Mesenchymal stem cell (in vitro differentiated cells and primary cell): ENCODE measurements around the gene LCLAT1.

Source experiments
- DNase-seq: peaks from one replicate; pipeline ENCODE4 v3.0.0-alpha.2; 2013
- H2AFZ ChIP-seq: one replicate; pipeline ENCODE4 v1.6.1; 2013; ENCODE audit warnings: low read depth, mild to moderate bottlenecking, control low read depth, inconsistent platforms, low read length, moderate library complexity
- H2AK5ac ChIP-seq: 2 replicates; pipeline ENCODE4 v1.6.1; 2013; ENCODE audit warnings: low read length, moderate library complexity, mild to moderate bottlenecking, inconsistent platforms; ENCODE audit not compliant: severe bottlenecking
- H2BK120ac ChIP-seq: one replicate; pipeline ENCODE4 v1.6.1; 2013; ENCODE audit warnings: low read depth, mild to moderate bottlenecking, inconsistent platforms, low read length, moderate library complexity
- H2BK12ac ChIP-seq, 2 experiments: one replicate each; pipeline ENCODE4 v1.6.1; 2013; ENCODE audit warnings: inconsistent platforms in 2 of 2, low read length in 2 of 2, mild to moderate bottlenecking in 2 of 2, moderate library complexity in 2 of 2, control low read depth in 1 of 2
- H2BK15ac ChIP-seq: one replicate; pipeline ENCODE4 v1.6.1; 2013; ENCODE audit warnings: mild to moderate bottlenecking, low read depth, inconsistent platforms; ENCODE audit not compliant: poor library complexity, severe bottlenecking
- H2BK5ac ChIP-seq: 2 replicates; pipeline ENCODE4 v1.6.1; 2013; ENCODE audit warnings: low read depth, mild to moderate bottlenecking, low read length, control low read depth, inconsistent platforms; ENCODE audit not compliant: poor library complexity, severe bottlenecking
- H3K14ac ChIP-seq, 2 experiments: one replicate each; pipeline ENCODE4 v1.6.1; 2013; ENCODE audit warnings: inconsistent platforms in 2 of 2, low read length in 2 of 2, control low read depth in 1 of 2, mild to moderate bottlenecking in 1 of 2, moderate library complexity in 1 of 2
- H3K18ac ChIP-seq, 2 experiments: one replicate each; pipeline ENCODE4 v1.6.1; 2013; ENCODE audit warnings: inconsistent platforms in 2 of 2, low read length in 2 of 2, control low read depth in 1 of 2, low read depth in 1 of 2, mild to moderate bottlenecking in 1 of 2
- H3K23ac ChIP-seq, 2 experiments: one replicate each; pipeline ENCODE4 v1.6.1; 2013; ENCODE audit warnings: inconsistent platforms in 2 of 2, low read length in 2 of 2, mild to moderate bottlenecking in 2 of 2, moderate library complexity in 2 of 2, control low read depth in 1 of 2
- H3K27ac ChIP-seq: 2 replicates; pipeline ENCODE4 v1.5.1; 2013; ENCODE audit warnings: mild to moderate bottlenecking, moderate library complexity, low read length, control low read depth, inconsistent platforms; ENCODE audit not compliant: poor library complexity, severe bottlenecking
- H3K27me3 ChIP-seq, 2 experiments: 2 replicates each; pipeline versions ENCODE4 v1.6.1 to v1.7.0; 2013; ENCODE audit warnings: low read length in 2 of 2, mild to moderate bottlenecking in 2 of 2, moderate library complexity in 2 of 2, control low read depth in 1 of 2, inconsistent platforms in 1 of 2; ENCODE audit not compliant: control insufficient read depth in 1 of 2, insufficient read depth in 1 of 2
- H3K36me3 ChIP-seq, 2 experiments: 2 replicates each; pipeline versions ENCODE4 v1.6.1 to v1.7.0; 2013; ENCODE audit warnings: low read length in 2 of 2, control low read depth in 1 of 2, inconsistent platforms in 1 of 2, low read depth in 1 of 2, mild to moderate bottlenecking in 1 of 2; ENCODE audit not compliant: insufficient read depth in 2 of 2, control insufficient read depth in 1 of 2
- H3K4ac ChIP-seq, 2 experiments: one replicate each; pipeline ENCODE4 v1.6.1; 2013; ENCODE audit warnings: inconsistent platforms in 2 of 2, low read length in 2 of 2, mild to moderate bottlenecking in 2 of 2, moderate library complexity in 2 of 2, control low read depth in 1 of 2, low read depth in 1 of 2
- H3K4me1 ChIP-seq: 2 replicates; pipeline ENCODE4 v1.6.1; 2013; ENCODE audit warnings: low read depth, low read length, control low read depth; ENCODE audit not compliant: control insufficient read depth, insufficient read depth
- H3K4me2 ChIP-seq: 2 replicates; pipeline ENCODE4 v1.6.1; 2013; ENCODE audit warnings: low read length, mild to moderate bottlenecking, inconsistent platforms; ENCODE audit not compliant: poor library complexity, severe bottlenecking
- H3K4me3 ChIP-seq, 2 experiments: 2 replicates each; pipeline versions ENCODE4 v1.5.1 to v1.7.0; 2013; ENCODE audit warnings: low read length in 2 of 2, mild to moderate bottlenecking in 2 of 2, control low read depth in 1 of 2, low read depth in 1 of 2; ENCODE audit not compliant: insufficient read depth in 1 of 2
- H3K79me1 ChIP-seq: replicated peaks from 2 replicates; pipeline ENCODE4 v1.6.1; 2013; ENCODE audit warnings: mild to moderate bottlenecking, control low read depth, low read length, inconsistent platforms; ENCODE audit not compliant: poor library complexity, severe bottlenecking
- H3K9ac ChIP-seq: 2 replicates; pipeline ENCODE4 v1.7.0; 2013; ENCODE audit warnings: mild to moderate bottlenecking, low read length, moderate library complexity
- H3K9me3 ChIP-seq: 2 replicates; pipeline ENCODE4 v1.7.0; 2013; ENCODE audit warnings: mild to moderate bottlenecking, low read length; ENCODE audit not compliant: control insufficient read depth
- H4K8ac ChIP-seq: one replicate; pipeline ENCODE4 v1.6.1; 2013; ENCODE audit warnings: inconsistent platforms, mild to moderate bottlenecking, low read length, moderate library complexity
- H4K91ac ChIP-seq: one replicate; pipeline ENCODE4 v1.6.1; 2013; ENCODE audit warnings: mild to moderate bottlenecking, low read length, inconsistent platforms
- WGBS: methylation state at CpG from one replicate; pipeline ENCODE4 v1.1.7; 2013; ENCODE audit warnings: mixed read lengths; 5-methylcytosine and 5-hydroxymethylcytosine counted together

The LCLAT1 gene

GRCh38 chr2:30459140-30459539, 12.1 kb downstream of the LCLAT1 start:
- Histone ChIP-seq H3K36me3 (no peaks in the 10 kb centered on the region), H3K4ac (no peak overlapping the region), H3K4me1 (no peaks in the 10 kb centered on the region), H3K14ac (no peak overlapping the region), H4K91ac (no peak overlapping the region), H4K8ac (peak overlapping the region; percentile 12), H2BK15ac (no peak overlapping the region), H3K18ac (no peak overlapping the region), H3K9me3 (no peaks in the 10 kb centered on the region), H2BK5ac (no peak overlapping the region), H2AK5ac (no peak overlapping the region), H3K9ac (no peak overlapping the region), H2BK12ac (no peak overlapping the region), H2AFZ (no peak overlapping the region), H3K4me3 (no peak overlapping the region), H3K27me3 (no peaks in the 10 kb centered on the region), H3K79me1 (peaks cover 31% of the 10 kb centered on the region), H2BK120ac (no peak overlapping the region), H3K27ac (no peak overlapping the region), H3K23ac (no peak overlapping the region), H3K4me2 (no peak overlapping the region)
- DNase-seq, result no peak
- WGBS, result 100% methylated on average over 1 of the region's 2 CpGs

DNA sequence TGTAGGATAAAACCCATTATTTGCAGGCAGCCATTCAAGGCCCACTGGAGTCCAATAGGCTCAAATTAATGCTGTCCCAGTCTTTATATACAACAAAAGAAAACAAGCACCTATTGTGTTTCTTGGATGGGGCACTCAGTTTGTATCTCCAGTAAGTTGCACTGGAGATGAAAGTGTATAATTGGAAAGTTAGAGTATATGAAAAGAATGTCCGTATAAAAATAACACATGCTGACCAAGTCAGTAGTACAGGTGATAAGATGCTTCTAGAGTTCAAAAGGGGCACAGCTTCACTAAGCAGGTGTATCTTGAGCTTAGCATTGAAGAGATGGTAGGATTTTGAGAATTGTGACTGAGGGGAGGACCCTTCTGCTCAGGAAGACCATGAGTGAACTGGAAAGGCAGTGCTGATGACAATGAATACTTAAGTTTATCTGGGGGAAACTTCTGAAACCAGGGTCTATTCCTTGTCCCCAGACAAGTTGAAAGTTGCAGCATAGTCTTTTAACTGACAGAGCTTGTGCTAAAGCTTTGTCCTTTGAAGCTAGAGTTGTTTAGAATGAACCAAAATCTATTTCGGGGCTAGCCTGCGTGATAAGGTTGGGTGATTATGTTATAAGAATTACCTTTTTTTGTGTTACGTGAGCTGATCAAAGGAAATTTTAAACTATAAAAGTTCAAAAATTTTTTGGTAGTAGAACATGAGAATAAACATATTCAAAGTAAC, 15.2 kb downstream of the LCLAT1 start:
- 96% methylated on average over 3 of the region's 4 CpGs for WGBS
- DNase-seq, result no peak
- Histone ChIP-seq H3K4me3 (no peak overlapping the region), H3K27ac (no peak overlapping the region), H3K4me2 (no peak overlapping the region), H3K79me1 (peaks cover 28% of the 10 kb centered on the region), H2BK5ac (no peak overlapping the region), H3K36me3 (no peaks in the 10 kb centered on the region), H2BK120ac (no peak overlapping the region), H3K14ac (no peak overlapping the region), H3K4me1 (no peaks in the 10 kb centered on the region), H4K91ac (no peak overlapping the region), H2BK12ac (no peak overlapping the region), H3K18ac (no peak overlapping the region), H2AFZ (no peak overlapping the region), H2AK5ac (no peak overlapping the region), H3K9ac (no peak overlapping the region), H3K4ac (no peak overlapping the region), H3K23ac (no peak overlapping the region), H2BK15ac (no peak overlapping the region), H3K27me3 (no peaks in the 10 kb centered on the region), H4K8ac (no peak overlapping the region), H3K9me3 (no peaks in the 10 kb centered on the region)

DNA sequence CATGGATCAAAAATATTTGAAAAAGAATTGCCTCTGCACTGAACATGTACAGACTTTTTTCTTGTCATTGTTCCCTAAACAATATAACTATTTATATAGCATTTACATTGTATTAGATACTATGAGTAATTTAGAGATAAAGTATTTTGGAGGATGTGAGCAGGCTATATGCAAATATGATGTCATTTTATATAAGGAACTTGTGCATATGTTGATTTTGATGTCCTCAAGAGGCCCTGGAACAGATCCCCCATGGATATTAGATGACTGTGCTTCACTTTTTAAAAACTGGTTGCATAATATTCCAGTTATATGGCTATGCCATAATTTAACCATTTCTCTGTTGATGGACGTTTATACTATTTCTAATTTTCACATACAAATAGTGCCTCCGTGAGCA, 16.5 kb downstream of the LCLAT1 start:
- no peak for DNase-seq
- Histone ChIP-seq H3K23ac (no peak overlapping the region), H3K4me1 (no peaks in the 10 kb centered on the region), H3K36me3 (no peaks in the 10 kb centered on the region), H3K18ac (no peak overlapping the region), H3K14ac (no peak overlapping the region), H3K4ac (no peak overlapping the region), H3K27me3 (no peaks in the 10 kb centered on the region), H2BK5ac (no peak overlapping the region), H3K27ac (no peak overlapping the region), H3K4me2 (no peak overlapping the region), H3K4me3 (no peak overlapping the region), H3K79me1 (peaks cover 25% of the 10 kb centered on the region), H4K8ac (no peak overlapping the region), H2BK15ac (no peak overlapping the region), H4K91ac (no peak overlapping the region), H2AK5ac (no peak overlapping the region), H3K9me3 (peaks cover 3% of the 10 kb centered on the region), H2BK12ac (no peak overlapping the region), H3K9ac (no peak overlapping the region), H2AFZ (no peak overlapping the region), H2BK120ac (no peak overlapping the region)
- WGBS, result no CpG with 5 or more reads among the region's 2 CpGs

GRCh38 chr2:30464544-30465170, 17.6 kb downstream of the LCLAT1 start:
- no peak overlapping the region for H3K4me3 ChIP-seq
- H3K4me1 ChIP-seq, result peaks cover under 1% of the 10 kb centered on the region
- no peak overlapping the region for H3K4me2 ChIP-seq
- H3K4ac ChIP-seq, result no peak overlapping the region
- no peak overlapping the region for H2AK5ac ChIP-seq
- peaks cover 21% of the 10 kb centered on the region for H3K79me1 ChIP-seq
- no peak overlapping the region for H2BK5ac ChIP-seq
- H4K8ac ChIP-seq, result no peak overlapping the region
- DNase-seq, result no peak
- no peak overlapping the region for H3K27ac ChIP-seq
- H3K18ac ChIP-seq, result no peak overlapping the region
- no peak overlapping the region for H4K91ac ChIP-seq
- no peaks in the 10 kb centered on the region for H3K36me3 ChIP-seq
- no peak overlapping the region for H2AFZ ChIP-seq
- WGBS, result 50% methylated on average over 1 of the region's 4 CpGs
- no peaks in the 10 kb centered on the region for H3K27me3 ChIP-seq
- no peak overlapping the region for H3K23ac ChIP-seq
- H3K9me3 ChIP-seq, result peaks cover 6% of the 10 kb centered on the region
- H2BK120ac ChIP-seq, result no peak overlapping the region
- H3K9ac ChIP-seq, result no peak overlapping the region
- H2BK15ac ChIP-seq, result no peak overlapping the region
- no peak overlapping the region for H2BK12ac ChIP-seq
- no peak overlapping the region for H3K14ac ChIP-seq
